Kidney tubule cell (primary cell): Measurements from ENCODE around the gene SCNN1B.
"Not testable (repeated sequence)": the region's sequence is repeated elsewhere in the genome, so short reads cannot be mapped to it uniquely, and the experiment has no call there.

Experiments
- DNase-seq: peaks from one replicate; pipeline ENCODE4 v3.0.0-alpha.2; 2018; ENCODE audit warnings: low spot score

The SCNN1B gene

GRCh38 chr16:23302045-23302956, at the start of gene SCNN1B:
TSS of gene SCNN1B (plus strand) at chr16:23302302. CDS start at chr16:23348600, 46,298 bp downstream.
- DNase-seq: no peak

DNA sequence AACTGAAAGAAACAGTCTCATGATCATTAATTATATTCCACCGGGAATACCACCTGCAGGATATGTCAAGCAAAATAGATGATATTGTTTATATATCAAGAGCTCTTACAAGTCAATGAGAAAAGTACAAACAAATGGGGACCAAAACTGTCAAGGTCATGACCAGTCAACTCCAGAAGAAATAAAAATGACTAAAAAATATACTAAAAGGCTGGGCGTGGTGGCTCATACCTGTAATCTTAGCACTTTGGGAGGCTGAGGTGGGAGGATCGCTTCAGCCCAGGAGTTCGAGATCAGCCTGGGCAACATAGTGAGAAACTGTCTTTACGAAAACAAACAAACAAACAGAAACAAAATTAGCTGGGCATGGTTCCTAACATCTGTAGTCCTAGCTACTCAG, 49.8 kb upstream of the SCNN1B start:
- DNase-seq: no peak

- not testable (repeated sequence) for DNase-seq
Observed at GRCh38 chr16:23253650-23254049, 48.5 kb upstream of the SCNN1B start.

DNA sequence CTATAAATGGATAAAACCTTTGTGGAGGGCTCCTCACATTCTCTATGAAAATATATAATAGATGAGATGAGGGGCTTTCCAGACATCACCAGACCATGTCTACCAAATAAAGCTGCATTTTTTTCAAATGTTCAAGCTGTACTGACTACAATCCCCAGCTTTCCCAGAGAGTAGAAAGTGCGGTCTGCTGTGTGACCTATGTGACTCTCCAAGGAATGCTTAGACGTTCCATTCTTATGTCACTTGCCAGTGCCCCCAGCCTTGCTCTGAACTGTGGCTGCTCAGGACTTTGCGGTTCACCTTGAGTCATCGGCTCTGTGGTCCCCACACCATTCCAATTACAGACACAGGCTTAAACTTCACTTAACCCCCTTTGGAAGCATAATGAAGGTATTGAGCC, 47.8 kb upstream of the SCNN1B start:
- DNase-seq: peak; percentile 89

- no peak for DNase-seq
Observed at GRCh38 chr16:23255000-23255399, 47.1 kb upstream of the SCNN1B start.

- no peak for DNase-seq
Observed at GRCh38 chr16:23256440-23256839, 45.7 kb upstream of the SCNN1B start.

DNA sequence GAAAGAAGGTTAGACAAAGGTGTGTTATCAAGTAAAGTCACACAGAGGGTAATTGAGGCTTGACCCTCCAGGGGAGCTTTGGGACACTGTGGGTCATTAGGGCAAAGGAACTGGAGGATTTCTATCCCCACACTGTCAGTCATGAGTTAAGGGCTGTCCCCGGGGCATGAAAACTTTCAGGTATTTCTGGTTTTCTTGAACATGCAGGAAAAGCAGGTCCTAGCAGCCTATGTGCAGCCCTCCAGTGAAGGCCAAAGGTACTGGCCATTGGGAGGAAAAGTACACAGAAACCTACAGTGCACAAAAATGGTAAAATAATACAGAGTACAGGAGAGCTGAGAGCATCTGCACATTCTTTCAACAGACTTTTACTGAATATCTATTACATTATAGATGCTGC, 44.4 kb upstream of the SCNN1B start:
- DNase-seq: no peak

DNA sequence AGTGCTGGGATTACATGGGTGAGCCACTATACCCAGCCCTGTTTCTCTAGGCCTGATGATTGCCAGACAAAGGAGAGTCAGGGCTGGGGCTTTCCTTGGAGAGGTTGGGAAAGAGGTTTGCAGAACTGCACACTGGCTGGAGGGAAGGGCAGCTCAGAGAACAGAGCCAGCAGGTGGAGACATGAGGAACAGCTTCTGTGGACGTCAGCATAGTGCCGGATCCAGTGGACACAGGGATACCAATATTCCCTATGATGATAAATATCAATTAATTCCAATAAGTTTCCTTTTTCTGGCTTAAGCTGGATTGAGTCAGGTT, 43.2 kb upstream of the SCNN1B start:
- DNase-seq: no peak

- no peak for DNase-seq
Observed at GRCh38 chr16:23267647-23268046, 34.5 kb upstream of the SCNN1B start.

- no peak for DNase-seq
Observed at GRCh38 chr16:23268561-23268960, 33.5 kb upstream of the SCNN1B start.

- no peak for DNase-seq
Observed at GRCh38 chr16:23269248-23269953, 32.7 kb upstream of the SCNN1B start.

DNA sequence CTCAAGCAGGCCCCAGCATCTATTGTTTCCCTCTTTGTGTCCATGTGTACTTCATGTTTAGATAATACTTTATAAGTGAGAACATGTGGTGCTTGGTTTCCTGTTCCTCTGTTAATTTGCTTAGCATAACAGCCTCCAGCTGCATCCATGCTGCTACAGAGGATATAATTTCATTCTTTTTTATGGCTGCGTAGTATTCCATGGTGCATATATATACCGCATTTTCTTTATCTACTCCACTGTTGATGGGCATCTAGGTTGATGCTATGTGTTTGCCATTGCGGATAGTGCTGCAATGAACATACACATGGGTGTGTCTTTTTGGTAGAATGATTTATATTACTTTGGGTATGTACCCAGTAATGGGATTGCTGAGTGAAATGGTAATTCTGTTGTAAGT, 31.4 kb upstream of the SCNN1B start:
- DNase-seq: no peak

DNA sequence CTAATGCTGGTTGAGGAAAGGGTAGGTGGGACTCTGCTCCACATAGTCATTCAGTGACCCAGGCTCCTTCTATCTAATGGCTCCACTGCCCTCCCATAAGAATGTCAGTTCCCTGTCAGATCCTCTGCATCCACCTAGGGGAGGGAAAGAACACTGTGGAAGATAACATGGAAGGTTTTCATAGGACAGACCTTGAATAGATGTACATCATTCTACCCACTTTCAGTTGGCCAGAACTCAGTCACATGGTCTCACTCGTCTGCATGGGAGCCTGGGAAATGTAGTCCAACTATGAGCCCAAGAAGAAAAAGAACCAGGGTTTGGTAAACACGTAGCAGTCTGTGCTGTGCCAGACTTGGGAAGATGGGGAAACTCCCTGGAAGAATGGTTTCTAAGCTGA, 27.1 kb upstream of the SCNN1B start:
- DNase-seq: no peak

DNA sequence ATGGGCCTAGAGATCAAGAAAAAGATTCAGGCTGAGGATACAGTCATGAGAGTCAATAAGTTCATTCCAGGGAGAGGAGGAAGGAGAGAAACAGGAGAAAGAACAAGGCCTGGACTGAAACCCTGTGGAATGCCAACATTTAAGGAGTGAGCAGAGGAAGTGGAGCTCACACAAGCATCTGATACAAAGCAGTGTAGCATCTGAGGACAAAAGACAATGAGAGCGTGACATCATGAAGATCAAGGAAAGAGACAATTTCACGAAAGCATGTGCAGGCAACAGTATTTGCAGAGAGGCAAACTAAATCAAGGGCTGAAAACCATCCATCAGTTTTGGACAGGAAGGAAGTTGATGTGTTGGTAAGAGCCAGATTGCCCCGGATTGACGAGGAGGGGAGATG, 25.3 kb upstream of the SCNN1B start:
- no peak for DNase-seq

GRCh38 chr16:23278031-23278430, 24.1 kb upstream of the SCNN1B start:
- no peak for DNase-seq

GRCh38 chr16:23279721-23280153, 22.4 kb upstream of the SCNN1B start:
- DNase-seq: peak; percentile 70

GRCh38 chr16:23280483-23280967, 21.6 kb upstream of the SCNN1B start:
- peak; percentile 96 for DNase-seq

- no peak for DNase-seq
Observed at GRCh38 chr16:23282568-23282967, 19.5 kb upstream of the SCNN1B start.

DNA sequence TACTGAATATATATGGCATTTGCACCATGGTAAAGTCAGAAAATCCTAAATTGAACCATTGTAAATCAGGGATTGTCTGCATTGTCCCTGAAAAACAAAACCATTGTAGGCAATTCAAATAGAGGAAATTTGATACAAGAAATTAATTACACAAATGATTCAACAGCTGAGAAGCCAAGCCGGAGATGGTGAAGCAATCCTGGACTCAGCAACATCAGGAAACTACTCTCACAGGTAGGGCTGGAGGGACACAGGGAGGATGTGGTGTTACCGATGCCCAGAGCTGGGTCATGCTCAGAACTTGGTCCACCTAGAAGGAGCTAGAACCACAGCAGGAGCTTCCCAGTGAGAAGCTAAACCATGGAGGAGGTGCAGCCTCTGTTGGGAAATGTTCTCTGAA, 18.5 kb upstream of the SCNN1B start:
- no peak for DNase-seq

DNA sequence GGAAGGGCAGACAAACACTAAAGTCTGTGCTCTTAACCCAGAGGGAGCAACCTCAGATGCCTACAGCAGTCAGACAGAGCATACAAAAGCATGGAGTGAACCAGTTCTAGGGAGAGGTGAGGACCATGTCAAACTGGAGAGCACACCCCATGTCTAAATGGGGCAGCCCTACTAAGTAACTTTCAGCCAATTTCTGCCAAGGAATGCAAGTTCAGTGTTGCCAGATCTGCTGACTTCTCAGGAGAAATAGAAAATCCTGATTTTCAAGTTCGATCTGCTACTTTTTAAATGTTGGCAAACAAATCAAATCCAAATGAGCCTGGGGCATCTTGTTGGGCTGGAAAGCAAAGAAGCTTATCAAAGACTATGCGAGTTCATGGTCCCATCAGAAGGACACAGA, 17.5 kb upstream of the SCNN1B start:
- no peak for DNase-seq

GRCh38 chr16:23286131-23286532, 16.0 kb upstream of the SCNN1B start:
- DNase-seq: peak; percentile 91

DNA sequence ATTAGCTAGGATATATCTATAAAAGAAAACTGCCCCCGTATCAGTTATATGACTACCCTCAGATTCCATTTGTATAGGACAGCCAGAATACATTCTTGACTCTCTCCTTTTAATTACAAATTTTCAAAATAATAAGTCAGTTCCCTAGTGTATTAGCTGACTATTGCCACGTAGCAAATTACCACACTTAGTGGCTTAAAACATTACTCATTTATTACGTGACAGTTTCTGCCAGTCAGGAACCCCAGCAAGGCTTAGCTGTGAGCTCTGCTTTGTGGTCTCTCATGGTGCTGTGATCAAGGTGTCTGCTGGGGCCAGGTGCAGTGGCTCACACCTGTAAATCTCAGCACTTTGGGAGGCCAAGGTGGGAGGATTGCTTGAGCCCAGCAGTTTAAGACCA, 13.9 kb upstream of the SCNN1B start:
- peak; percentile 20 for DNase-seq
